GM18858 (cell line): ENCODE data around the gene SGTA.
"Not testable (repeated sequence)": the region's sequence is repeated elsewhere in the genome, so short reads cannot be mapped to it uniquely, and the experiment has no call there.

Experiments
- ATAC-seq: cut with Tn5 transposase; IDR thresholded peaks from one replicate; pipeline ENCODE4 v1.9.1; 2021; ENCODE audit not compliant: unreplicated experiment

Gene SGTA

DNA sequence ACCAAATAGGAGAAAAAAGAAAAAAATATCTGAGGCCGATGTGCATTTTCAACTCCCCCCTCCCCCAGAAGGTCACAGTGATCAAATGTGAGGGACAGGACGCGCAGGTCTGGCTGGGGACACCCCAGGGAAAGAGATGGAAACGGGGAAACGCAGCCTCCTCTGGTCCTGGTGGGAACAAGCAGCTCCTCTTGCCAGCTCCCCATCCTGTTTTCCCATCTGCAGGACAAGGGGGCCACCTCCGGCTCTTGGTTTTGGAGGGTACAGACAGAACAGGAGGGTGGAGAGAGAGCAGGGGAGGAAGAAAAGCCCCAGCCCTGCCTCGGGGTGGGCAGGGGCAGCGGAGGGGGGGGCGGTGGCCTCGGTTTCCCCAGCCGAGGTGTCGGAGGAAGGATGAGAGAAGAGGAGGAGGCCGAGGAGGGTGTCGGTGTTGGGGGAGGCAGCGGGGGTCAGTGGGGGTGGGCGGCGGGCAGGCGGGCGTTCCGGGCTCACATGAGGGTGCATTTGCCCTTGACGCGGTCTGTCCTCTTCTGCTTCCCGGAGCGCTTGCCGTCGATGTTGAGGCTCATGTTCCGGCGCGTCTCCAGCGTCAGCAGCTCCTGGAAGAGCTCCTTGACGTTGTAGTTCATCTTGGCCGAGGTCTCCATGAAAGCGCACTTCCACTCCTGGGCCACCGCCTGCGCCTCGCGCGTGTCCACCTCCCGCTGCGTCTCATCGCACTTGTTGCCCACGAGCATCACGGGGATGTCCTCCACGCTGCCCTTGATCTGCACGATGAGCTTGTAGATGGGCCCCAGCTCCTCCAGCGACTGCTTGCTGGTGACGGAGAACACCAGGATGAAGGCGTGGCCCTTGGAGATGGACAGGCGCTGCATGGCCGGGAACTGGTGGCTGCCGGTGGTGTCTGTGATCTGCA is 66.1 kb downstream of the SGTA start:
- ATAC-seq, result no peak

DNA sequence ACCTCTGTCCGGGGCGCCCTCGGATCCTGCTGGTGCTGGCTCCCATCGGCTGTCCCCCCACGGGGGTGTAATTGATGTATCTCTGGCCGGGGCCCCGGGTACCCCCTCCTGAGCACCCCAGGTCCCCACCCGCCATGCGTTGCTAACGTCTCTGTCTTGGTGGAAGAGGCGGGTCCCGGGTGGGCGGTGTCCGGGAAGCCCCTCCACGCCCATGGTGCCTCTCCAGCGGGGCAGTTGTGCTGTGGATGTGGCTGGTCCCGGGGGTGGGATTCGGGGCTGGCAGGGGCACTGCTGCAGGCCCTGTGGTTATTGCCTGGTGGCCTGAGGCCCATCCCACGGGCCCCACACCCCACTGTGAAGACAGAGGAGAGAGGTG is 66.8 kb downstream of the SGTA start:
- no peak for ATAC-seq

DNA sequence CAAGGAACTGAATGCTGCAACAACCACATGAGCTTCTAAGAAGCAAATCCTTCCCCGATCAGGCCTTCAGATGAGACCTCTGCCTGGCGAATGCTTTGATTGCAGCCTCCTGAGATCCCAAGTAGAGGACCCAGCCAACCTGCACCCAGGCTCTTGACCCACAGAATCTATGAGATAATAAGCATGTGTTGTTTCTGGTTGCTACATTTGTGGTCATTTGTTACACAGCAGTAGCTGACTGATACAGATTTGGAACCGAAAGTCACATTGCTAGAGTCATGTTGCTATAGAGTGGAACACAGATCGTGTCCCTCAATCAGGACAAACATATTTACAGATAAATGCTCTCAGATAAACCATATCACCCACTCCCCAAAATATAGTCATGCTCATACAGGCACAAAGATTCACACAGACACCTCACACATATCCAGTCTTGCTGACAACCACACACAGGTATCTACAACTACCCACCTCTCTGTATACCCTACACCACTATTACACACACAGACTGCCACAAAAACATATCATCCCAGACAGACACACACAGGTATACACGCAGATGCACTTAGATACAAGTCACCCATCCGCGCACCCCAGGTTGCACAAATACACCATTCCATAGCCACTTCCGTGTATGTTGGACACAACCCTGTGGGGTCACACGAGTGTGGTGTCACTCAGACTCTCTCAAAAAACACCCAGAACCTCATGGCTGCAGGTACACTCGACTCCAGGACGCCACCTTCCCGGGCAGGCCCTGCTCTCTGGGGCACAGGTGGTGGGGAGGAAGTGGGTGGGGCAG is 67.4 kb downstream of the SGTA start:
- ATAC-seq, result no peak

DNA sequence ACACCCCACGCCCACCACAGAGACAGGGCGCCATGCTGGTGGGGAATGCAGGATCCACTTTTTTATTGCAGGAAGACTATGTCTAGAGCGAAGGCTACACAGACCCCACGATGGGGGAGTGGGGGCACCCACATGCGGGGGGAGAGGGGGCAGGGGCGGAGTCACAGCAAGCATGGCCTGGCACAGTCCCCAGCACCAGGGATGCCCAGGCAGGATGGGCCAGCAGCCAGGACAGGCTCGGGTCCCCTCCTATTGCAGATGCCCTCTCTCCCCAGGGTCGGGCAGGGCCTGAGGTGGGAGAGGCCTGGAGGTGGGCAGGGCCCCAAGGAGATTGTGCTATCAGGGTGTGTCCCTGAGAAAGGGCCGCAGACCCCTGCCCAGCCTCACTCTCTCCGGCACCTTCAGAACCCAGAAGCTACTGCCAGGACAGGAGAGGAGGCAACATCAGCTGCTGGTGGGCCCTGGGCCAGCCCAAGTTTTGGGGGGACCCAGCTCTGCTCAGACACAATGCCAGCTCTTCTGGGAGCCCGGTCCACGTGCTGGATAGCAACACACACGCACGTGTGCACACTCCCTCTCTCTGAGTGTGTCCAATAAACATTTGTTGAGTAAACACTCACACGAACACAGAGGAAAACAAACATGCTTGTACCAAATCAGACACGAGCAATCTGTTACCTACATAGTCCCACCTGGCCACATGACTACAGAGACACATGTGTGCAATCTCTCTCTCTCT is 68.4 kb downstream of the SGTA start:
- ATAC-seq, result no peak

DNA sequence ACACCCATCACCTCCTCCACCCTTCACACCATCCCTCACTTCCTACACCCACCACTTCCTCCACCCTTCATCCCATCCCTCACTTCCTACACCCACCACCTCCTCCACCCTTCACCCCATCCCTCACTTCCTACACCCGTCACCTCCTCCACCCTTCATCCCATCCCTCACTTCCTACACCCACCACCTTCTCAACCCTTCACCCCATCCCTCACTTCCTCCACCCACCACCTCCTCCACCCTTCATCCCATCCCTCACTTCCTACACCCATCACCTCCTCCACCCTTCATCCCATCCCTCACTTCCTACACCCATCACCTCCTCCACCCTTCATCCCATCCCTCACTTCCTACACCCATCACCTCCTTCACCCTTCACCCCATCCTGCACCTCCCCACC is 69.0 kb downstream of the SGTA start:
- not testable (repeated sequence) for ATAC-seq

DNA sequence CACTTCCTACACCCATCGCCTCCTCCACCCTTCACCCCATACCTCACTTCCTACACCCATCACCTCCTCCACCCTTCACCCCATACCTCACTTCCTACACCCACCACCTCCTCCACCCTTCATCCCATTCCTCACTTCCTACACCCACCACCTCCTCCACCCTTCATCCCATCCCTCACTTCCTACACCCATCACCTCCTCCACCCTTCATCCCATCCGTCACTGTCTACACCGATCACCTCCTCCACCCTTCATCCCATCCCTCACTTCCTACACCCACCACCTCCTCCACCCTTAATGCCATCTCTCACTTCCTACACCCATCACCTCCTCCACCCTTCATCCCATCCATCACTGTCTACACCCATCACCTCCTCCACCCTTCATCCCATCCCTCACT is 69.9 kb downstream of the SGTA start:
- not testable (repeated sequence) for ATAC-seq

DNA sequence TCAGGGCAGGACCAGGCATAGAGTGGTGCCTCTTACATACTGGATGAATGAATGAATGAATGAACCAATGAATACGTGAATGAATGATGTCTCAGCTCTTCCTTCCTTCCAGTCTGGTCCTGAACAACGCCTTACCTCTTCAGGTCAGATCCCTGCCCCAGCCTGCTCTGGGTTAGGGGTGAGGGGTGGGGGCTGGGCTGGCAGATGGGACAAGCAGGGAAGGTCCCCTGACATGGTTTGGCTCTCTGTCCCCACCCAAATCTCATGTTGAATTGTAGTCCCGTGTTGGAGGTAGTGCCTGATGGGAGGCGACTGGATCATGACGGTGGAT is 71.2 kb downstream of the SGTA start:
- ATAC-seq, result no peak

DNA sequence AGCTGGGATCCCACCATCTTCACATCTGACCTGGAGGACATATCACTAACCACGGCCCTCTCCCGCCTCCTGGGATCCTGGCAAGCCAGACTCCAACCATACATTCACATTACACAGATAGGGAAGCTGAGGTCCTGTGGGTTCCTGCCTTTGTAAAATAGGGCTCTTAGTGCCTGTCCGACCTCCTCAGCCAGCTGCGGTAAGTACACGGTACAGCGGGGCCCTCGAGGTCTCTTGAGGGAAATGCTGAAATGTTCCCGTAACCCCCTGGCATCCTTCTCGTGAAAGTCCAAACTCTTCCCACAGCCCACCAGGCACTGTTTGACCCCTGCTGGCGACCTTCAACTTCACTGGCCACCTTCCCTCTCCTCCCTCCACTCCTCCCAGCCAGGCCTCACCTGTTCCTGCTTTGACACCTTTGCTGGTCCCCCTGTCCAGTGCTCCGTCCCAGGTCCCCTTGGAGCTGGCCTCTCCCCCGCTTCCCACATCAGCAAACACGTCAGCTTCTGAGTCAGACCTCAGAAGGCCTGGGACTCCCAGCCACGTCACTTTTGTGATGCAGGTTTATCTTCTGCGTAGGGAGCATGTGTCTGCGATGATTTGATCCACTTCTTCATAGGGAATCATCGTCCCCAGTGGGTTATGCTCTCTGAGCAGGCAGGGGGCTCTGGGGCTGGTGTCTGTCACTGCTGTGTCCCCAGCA is 71.8 kb downstream of the SGTA start:
- ATAC-seq, result no peak

DNA sequence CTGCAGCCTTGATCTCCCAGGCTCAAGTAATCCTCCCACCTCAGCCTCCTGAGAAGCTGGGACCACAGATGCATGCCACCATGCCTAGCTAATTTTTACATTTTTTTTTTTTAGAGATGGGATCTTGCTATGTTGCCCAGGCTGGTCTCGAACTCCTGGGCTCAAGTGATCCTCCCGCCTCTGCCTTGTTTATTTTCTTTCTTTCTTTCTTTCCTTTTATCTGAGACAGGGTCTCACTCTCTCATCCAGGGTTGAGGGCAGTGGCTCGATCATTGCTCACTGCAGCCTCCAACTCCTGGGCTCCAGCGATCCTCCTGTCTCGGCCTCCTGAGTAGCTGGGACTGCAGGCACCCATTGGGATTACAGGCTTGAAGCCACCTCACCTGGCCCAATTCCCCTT is 76.8 kb downstream of the SGTA start:
- ATAC-seq, result no peak
